T-helper 22 cell (primary cell): ENCODE data around the gene CLSTN1.
"Not testable (repeated sequence)": the region's sequence is repeated elsewhere in the genome, so short reads cannot be mapped to it uniquely, and the experiment has no call there.

ENCODE experiments used
- DNase-seq: peaks from one replicate; pipeline ENCODE4 v3.0.0-alpha.2; 2020; ENCODE audit warnings: low read depth

Gene CLSTN1

DNA sequence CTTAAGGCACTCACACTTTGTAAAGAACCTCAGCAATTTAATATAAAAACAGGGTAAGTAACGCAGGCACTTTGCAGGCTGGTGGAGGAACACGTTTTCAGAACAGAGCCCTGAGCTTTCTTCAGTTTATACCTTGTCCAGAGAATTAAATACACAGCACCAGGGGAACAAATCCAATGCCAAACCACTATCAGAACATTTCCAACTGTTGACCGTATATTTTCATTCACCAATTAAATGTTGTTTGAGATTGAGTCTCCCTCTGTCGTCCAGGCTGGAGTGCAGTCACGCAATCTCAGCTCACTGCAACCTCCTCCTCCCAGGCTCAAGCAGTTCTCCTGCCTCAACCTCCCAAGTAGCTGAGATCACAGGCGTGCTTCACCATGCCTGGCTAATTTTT is 29.7 kb downstream of the CLSTN1 start:
- no peak for DNase-seq

DNA sequence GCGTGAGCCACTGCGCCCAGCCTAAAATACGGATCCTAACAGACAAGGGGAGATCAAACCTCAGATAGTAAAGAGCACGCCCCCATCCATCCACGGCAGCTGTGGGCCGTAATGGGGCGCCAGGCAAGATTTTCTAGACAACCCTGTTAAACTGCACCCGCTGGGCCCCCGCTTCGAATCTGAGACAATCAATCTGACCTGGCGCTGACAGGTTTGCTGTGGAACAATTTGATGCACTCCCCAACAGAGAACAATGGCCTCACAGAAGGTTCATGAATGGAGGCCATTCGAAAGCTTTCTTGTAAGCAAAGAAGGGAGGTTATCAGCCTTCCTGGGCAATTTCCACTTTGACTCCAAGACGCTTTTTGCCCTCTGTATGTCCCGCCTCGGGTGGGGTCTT is 30.5 kb downstream of the CLSTN1 start:
- DNase-seq: no peak

DNA sequence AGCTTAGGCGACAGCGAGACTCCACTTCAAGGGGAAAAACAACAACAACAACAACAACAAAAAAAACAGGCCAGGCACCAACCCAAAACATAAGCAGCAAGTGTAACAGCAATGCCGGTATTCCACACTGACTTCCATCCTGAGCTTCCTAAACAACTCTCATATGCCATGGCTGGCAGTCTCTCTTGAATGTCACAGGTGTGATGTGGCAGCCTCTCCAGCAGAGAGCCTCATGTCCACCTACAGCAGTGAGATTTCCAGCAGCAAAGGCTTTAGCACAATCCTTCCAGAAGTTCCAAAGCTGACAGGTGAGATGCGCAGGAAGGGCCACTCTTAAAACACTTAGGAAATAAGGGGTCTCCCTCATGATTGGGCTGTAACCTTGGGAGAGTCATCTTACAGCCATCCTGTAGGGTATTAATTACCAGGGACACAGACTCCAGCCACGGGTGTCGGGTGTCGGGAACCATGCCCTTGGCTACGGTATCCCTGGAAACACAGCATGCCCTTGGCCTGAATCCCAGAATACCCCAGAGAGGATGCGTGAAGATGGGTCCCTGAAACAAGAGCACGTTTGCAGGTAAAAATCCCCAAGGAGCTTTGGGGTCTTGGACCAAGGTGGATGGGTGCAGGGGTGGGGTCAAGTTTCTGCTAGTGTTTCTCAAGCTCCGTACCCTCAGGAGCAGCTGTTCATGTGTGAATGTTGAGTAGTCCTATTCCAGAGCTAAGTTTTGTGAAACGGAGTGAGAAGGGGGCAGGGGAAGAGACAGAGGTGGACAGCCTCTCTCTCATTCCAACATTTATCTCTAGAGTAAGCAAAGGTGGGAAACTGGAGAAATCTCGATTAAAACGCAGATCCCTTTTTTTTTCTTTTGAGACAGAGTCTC is 31.4 kb downstream of the CLSTN1 start:
- no peak for DNase-seq

DNA sequence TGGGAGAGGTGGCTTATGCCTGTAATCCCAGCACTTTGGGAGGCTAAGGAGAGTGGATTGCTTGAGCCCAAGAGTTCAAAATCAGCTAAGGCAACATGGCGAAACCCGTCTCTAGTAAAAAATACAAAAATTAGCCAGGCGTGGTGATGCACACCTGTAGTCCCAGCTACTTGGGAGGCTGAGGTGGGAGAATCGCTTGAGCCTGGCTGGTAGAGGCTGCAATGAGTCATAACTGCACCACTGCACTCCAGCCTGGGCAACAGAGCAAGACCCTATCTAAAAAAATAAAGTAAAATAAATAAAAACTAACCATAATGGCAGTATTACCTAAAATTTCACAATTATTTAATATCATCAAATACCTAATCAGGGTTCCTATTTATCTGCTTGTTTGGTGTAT is 34.1 kb downstream of the CLSTN1 start:
- DNase-seq: not testable (repeated sequence)

DNA sequence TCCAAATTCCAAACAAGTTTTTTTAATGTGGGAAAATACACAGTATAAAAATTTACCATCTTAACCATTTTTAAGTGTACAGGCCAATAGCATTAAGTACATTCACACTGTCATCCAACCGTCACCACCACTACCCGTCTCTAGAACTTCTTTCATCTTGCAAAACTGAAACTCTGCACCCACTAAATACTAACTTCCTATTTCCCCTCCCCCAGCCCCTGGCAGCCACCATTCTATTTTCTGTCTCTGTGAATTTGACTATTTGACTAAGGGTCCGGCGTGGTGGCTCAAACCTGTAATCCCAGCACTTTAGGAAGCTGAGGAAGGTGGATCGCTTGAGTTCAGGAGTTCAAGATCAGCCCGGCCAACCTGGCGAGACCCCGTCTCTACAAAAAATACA is 36.1 kb downstream of the CLSTN1 start:
- peak; percentile 25 for DNase-seq

DNA sequence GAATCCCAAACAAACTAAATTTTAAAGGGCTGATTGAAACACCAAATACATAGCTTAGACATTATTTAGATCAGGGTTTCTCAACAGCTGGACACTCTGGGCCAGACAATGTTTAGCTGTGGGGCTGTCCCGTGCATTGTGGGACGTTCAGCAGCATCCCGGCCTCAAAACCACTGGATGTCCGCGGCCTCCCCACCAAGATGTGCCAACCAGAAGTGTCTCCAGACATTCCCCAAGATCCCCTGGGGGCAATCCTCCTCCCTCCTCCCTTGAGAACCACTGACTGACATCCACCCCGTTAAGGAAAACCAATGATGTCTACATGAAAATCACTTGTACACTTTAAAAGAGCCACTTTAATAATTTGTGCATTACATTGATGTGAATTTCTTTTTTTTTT is 38.4 kb downstream of the CLSTN1 start:
- no peak for DNase-seq

DNA sequence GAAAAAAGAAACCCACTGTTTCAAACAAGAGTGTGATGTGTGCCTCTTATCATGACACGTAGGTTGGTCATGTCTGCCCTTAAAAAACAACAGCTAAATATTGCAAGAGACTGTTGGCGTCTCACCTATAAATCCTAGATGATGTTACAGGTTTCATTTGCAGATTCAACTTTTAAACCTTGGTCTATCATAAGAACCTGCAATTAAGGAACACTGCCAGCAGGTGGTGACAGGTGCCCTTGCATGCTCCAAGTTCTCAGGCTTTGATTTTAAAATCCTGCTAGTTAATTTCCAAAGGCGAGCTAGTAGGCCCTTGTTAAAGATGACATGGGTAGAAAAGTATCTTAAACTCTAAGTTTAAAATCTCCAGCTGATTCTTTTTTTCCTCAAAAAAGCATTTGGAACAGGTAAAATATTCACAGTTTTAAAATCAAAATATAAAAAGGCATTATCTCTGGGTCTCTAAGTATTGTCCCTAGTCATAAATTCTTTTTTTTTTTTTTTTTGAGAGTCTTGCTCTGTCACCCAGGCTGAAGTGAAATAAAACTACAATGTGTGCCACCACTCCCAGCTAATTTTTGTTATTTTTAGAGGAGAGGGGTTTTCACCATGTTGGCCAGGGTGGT is 39.1 kb downstream of the CLSTN1 start:
- peak; percentile 41 for DNase-seq

DNA sequence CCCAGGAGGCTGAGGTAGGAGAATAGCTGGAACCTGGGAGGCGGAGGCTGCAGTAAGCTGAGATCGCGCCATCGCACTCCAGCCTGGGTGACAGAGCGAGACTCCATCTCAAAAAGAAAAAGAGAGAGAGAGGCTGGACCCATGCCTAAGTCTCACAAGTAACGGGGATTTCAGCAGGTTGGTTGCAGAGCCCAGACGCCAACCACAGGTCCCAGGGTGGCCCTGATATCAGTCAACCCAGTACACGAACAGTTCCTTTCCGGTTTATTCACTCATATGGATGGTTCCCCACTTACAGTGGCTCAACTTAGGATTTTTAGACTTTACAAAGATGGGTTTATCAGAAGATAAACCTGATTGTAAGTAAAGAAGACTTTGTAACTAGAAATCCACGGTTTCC is 40.9 kb downstream of the CLSTN1 start:
- no peak for DNase-seq

DNA sequence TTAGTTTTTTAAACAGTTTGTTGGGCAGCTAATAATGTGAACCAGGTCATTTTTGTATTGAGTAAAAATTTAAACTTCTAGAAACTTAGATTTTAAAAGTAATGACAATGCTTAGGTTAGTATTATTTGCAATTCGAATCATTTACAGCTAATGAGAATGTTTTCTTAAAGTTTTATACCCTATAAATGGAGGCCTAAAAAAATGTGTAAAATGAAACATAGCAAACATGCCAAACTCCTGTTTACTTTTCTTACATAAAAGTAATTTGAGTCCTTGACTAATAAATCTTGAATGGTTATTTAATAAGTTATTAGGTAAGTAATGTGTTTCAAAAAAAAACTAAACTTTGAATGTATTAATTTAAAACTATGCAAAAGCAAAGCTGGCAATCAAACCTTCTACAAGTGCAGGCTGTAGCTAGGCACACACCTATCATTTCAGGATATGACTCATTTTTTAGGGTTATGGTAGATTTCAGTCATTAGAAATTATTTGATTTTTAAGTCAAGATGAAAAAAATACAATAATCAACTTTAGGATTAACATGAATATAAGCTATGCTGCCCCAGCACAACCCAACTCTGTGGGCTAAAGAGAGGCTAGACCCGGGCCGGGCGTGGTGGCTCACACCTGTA is 41.5 kb downstream of the CLSTN1 start:
- DNase-seq: no peak

DNA sequence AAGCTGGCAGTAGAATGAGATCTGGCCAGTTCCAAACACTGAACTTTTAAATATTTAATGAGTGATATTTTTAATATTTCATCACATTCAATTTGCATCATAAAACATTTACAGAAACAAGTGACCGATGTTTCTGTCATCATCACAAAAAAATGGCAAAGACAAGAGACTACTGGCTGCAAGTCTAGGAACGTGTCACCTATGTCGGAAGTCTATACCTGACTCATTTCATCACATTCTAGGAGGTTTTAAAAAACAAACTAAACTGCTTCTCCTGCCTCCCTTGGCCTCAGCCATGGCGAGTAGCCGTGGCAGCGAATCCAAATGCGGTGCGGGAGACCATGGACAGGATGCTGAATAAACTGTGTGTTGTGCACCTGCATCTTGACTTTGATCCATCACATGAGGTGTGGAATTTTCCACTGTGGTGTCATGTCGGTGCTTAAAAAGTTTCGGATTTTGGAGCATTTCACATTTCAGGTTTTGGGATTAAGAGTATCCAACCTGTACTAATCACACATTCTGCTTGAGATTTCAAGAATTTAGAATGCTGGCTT is 43.1 kb downstream of the CLSTN1 start:
- no peak for DNase-seq

DNA sequence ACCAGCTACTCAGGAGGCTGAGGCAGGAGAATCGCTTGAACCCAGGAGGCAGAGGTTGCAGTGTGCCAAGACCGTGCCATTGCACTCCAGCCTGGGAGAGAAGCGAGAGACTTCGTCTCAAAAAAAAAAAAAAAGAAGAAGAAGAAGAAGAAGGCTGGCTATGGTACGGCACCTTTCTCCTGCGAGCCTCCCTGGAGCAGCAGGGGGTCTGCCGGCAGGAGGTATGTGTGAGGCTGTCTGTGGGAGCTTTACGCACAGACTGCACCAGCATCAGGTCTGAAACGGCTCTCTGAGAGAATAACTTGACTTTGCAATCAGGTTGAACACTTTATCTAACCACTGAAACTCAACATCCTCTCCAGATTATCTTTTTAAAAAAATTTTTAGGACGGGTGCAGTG is 44.9 kb downstream of the CLSTN1 start:
- DNase-seq: no peak

DNA sequence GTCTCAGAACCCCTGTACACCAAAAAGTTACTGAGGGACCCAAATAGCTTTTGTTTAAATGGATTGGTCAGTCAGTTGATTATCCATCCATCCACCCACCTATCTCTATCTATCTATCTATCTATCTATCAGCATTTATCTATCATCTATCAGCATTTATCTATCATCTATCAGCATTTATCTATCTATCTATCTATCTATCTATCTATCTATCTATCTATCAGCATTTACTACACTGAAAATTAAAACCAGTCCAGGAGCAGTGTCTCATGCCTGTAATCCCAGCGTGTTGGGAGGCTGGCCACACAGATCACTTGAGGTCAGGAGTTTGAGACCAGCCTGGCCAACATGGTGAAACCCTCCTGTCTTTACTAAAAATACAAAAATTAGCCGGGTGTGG is 47.1 kb downstream of the CLSTN1 start:
- no peak for DNase-seq

DNA sequence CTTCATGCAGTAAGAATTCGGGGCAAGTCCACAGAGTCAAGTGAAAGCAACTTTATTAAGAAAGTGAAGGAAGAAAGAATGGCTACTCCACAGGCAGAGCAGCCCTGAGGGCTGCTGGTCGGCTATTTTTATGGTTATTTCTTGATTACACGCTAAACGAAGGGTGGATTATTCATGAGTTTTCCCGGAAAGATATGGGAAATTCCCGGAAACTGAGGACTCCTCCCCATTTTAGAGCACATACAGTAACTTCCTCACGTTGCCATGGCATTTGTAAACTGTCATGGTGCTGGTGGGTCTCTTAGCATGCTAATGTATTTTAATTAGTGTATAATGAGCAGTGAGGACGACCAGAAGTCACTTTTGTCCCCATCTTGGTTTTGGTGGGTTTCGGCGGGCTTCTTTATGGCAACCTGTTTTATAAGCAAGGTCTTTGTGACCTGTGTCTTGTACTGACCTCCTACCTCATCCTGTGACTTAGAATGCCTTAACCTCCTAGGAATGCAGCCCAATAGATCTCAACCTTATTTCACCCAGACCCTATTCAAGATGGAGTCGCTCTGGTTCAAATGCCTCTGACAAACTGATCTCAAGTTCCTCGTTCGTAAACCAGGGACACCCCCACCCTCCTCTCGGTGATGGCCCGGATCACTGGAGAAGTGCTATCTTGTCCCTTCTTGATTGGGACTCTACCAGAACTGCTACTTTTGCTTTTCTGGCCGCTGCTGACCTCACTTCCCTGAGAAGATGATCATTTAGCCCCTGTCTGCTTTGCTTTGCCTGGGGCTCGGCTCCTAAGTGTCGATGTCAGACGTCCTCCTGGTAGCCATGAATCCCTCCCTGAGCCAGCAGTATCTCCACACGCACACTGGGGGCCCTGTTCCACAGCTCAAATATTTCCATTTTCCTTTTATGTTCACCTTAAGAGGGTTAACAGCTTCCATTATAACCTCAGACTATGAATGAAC is 48.8 kb downstream of the CLSTN1 start:
- DNase-seq: no peak

DNA sequence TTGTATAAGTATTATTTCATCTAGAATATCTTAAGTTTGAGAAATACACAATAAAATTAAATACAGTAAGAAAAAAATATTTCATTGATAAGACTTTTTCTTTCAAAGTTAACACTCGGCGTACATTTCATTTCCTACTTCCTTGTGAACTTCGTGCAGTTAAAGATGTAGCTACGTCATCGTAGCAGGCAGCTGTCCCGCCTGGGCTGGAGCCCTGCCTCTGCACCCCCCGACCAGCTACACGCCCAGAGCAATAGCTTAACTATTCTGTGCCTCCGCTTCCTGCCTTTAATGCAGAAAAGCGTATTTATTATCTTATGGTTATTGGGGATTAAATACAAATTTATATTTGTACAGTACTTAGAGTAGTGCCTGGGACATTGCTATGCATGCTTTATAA is 53.5 kb downstream of the CLSTN1 start:
- no peak for DNase-seq

DNA sequence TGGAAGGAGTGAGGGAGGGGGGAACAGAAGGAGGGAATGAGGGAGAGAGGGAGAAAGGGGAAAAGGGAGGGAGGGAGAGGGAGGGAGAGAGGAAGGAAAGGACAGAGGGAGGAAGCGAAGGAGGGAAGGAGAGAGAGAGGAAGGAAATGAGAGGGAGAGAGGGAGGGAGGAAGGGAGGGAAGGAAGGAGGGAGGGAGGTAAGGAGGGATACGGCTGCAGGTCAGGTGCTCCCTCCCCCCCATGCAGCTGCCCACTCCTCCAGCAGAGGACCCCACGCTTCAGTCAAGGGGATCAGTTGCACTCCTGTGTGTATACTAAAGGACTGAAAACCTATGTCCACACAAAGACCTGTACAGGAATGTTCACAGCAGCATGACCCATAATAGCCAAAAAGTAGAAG is 54.8 kb downstream of the CLSTN1 start:
- DNase-seq: no peak

DNA sequence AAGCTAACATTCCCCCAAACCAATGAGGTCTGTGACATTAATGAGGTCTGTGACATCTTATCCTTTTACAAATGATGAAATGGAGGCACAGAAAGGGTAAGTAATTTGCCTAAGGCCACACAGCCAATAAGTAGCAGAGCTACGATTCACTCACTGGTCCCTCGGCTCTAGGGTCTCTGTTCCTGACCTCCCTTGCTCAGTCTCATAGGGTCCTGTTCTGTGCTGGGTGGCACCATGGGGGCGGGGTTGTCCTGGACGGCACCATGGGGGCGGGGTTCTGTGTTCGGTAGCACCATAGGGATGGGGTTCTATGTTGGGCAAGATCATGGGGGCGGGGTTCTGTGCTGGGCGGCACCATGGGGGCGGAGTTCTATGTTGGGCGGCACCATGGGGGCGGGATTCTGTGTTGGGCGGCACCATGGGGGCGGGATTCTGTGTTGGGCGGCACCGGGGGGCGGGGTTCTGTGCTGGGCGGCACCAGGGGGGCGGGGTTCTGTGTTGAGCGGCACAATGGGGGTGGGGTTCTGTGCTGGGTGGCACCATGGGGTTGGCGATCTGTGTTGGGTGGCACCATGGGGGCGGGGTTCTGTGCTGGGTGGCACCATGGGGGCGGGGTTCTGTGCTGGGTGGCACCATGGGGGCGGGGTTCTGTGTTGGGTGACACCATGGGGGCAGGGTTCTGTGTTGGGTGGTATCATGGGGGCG is 55.6 kb downstream of the CLSTN1 start:
- no peak for DNase-seq

DNA sequence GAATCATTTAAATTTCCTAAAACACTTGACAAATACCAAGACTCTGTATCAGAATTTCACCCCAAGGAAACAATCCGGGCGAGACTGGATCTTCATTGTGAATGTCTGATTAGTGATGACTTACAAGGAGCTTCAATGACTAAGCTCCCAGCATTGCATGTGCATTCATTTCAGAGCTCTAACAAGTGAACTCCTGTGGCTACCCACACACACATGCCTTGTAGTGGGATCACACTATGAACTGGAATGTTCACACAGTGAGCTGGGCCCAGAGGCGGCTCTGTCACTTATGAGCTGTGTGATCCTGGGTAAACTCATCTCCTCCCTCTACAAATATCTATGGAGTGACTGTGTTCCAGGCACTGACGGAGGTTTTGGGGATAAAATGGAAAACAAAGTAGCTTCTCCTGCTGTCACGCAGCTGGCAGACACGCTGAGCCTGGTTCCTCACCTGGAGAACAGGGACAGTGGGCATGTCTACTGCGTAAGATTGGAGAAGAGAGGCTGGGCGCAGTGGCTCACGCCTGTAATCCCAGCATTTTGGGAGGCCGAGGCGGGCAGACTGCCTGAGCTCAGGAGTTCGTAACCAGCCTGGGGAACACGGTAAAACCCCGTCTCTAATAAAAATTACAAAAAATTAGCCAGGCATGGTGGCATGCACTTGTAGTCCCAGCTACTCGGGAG is 56.9 kb downstream of the CLSTN1 start:
- no peak for DNase-seq

DNA sequence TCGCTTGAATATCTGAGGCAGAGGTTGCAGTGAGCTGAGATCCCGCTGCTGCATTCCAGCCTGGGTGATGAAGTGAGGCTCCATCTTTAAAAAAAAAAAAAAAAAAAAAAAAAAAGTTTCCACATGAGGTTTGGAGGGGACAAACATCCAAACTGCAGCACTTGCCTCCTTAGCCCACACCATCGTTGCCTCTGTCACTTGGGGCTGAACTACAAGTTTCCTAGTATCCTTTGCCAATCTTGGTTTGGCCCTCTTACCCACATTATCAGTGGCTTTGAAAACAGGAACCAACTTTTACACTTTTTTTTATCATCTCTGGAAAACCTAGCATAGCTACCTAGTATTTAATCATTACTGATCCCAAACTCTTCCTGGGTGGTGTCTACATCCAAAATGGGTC is 59.2 kb downstream of the CLSTN1 start:
- DNase-seq: no peak

DNA sequence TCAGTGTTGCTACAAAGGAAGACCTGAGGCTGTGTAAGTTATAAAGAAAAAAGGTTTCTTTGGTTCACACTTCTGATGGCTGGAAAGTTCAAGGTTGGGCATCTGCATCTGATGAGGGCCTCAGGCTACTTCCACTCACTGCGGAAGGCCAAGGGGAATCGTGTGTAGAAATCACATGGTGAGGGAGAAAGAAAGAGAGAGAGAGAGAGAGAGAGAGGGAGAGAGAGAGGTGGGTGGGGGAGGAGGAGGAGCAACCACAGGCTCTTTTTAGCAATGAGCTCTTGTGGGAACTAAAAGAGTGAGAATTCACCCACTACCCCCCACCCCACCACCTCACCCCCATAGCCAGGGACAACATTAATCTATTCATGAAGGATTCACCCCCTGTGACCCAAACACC is 59.9 kb downstream of the CLSTN1 start:
- DNase-seq: no peak

DNA sequence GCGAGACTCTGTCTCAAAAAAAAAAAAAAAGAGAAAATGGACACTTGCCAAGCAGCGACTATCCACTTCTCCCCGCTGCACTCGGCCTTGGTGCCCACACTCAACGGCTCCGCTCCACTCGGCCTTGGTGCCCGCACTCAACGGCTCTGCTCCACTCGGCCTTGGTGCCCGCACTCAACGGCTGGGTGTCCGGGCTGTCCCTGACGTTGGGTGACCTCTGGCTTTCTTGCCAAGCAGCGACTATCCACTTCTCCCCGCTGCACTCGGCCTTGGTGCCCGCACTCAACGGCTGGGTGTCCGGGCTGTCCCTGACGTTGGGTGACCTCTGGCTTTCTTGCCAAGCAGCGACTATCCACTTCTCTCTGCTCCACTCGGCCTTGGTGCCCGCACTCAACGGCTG is 61.3 kb downstream of the CLSTN1 start:
- not testable (repeated sequence) for DNase-seq

DNA sequence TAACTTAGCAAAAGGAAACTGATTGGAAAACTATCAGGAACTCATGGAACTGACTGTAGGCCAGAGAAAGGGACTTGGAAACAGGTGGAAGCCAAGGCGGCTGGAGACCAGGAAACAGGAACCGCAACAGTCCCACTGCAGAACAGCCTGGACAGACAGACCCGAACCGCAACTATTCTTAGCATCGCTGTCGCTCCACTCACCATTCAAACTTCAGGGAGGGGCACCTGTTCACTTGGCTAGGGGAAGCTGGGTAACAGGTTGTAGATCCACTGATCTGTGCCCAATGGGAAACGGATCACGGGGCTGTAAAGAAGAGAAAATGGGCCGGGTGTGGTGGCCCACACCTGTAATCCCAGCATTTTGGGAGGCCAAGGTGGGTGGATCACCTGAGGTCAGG is 61.9 kb downstream of the CLSTN1 start:
- no peak for DNase-seq
